ENCODE measurements around the gene TMEM43.
A peak's percentile ranks its signal among the peaks of the same experiment; 100 is the strongest.

TMEM43 gene

GRCh38 chr3:14178247-14179113, 53.6 kb downstream of the TMEM43 start, which contains the start of the genes LSM3 and XPC:
Gene LSM3 (plus strand): TSS chr3:14178817. CDS start chr3:14178861, 44 bp downstream.
Gene XPC (minus strand): TSS chr3:14178601. CDS start chr3:14178568, 33 bp downstream.
- H3K4me3 Mint-ChIP-seq: peak within 1 kb of the TSS; percentile 92 to 98
- peaks cover 33 to 55% of the 10 kb centered on the region in 2 donors for H3K4me1 Mint-ChIP-seq
- H3K9me3 Mint-ChIP-seq: no peaks in the 10 kb centered on the region
- peak within 1 kb of the TSS; percentile 100 for H3K27ac Mint-ChIP-seq
- H3K36me3 Mint-ChIP-seq: peaks cover 2 to 19% of the 10 kb centered on the region in 2 donors
- peak; percentile 94 to 96 for ATAC-seq (replicated peaks)
- peak; percentile 97 for DNase-seq
- H3K27me3 Mint-ChIP-seq: no peaks in the 10 kb centered on the region

GRCh38 chr3:14179114-14179465, 54.2 kb downstream of the TMEM43 start:
- no peak for ATAC-seq (replicated peaks)
- H3K36me3 Mint-ChIP-seq: peaks cover 4 to 22% of the 10 kb centered on the region in 2 donors
- DNase-seq: no peak

GRCh38 chr3:14179795-14180194, 54.9 kb downstream of the TMEM43 start:
- DNase-seq (no peak), ATAC-seq (replicated peaks) (no peak)
- peak overlapping the region; percentile 100 for H3K27ac Mint-ChIP-seq
- peaks cover 32 to 53% of the 10 kb centered on the region in 2 donors for H3K4me1 Mint-ChIP-seq
- H3K4me3 Mint-ChIP-seq: peak overlapping the region; percentile 92 to 98
- H3K27me3 Mint-ChIP-seq: no peaks in the 10 kb centered on the region
- H3K36me3 Mint-ChIP-seq: peaks cover 5 to 23% of the 10 kb centered on the region in 2 donors
- H3K9me3 Mint-ChIP-seq: no peaks in the 10 kb centered on the region

More at GRCh38 chr3:14179114-14179465, 54.2 kb downstream of the TMEM43 start:
- Mint-ChIP-seq H3K27me3 (no peaks in the 10 kb centered on the region), H3K27ac (peak overlapping the region; percentile 100), H3K9me3 (no peaks in the 10 kb centered on the region), H3K4me3 (peak overlapping the region; percentile 92 to 98), H3K4me1 (peaks cover 33 to 55% of the 10 kb centered on the region in 2 donors)

GRCh38 chr3:14181253-14181652, 56.4 kb downstream of the TMEM43 start:
- no peak for ATAC-seq (replicated peaks)
- peaks cover 21 to 39% of the 10 kb centered on the region in 2 donors for H3K4me1 Mint-ChIP-seq
- no peaks in the 10 kb centered on the region for H3K9me3 Mint-ChIP-seq
- no peak for DNase-seq
- H3K36me3 Mint-ChIP-seq: peaks cover 8 to 23% of the 10 kb centered on the region in 2 donors
- no peaks in the 10 kb centered on the region for H3K27me3 Mint-ChIP-seq
- no peak overlapping the region for H3K27ac Mint-ChIP-seq
- no peak overlapping the region for H3K4me3 Mint-ChIP-seq

GRCh38 chr3:14183015-14183577, 58.2 kb downstream of the TMEM43 start:
- Mint-ChIP-seq H3K36me3 (peaks cover 17 to 34% of the 10 kb centered on the region in 2 donors), H3K4me1 (peaks cover 13 to 32% of the 10 kb centered on the region in 2 donors), H3K4me3 (no peak overlapping the region), H3K27me3 (no peaks in the 10 kb centered on the region), H3K27ac (no peak overlapping the region), H3K9me3 (no peaks in the 10 kb centered on the region)
- DNase-seq (no peak), ATAC-seq (replicated peaks) (no peak)

- DNase-seq (no peak), ATAC-seq (replicated peaks) (no peak)
- Mint-ChIP-seq H3K4me3 (no peak overlapping the region), H3K4me1 (peaks cover 25 to 54% of the 10 kb centered on the region in 2 donors), H3K36me3 (peaks cover 50 to 68% of the 10 kb centered on the region in 2 donors), H3K9me3 (peaks cover 0 to 4% of the 10 kb centered on the region in 2 donors), H3K27me3 (no peaks in the 10 kb centered on the region), H3K27ac (no peak overlapping the region)
These were observed 62.1 kb downstream of the TMEM43 start for GRCh38 chr3:14186854-14187458.

- no peaks in the 10 kb centered on the region for H3K27me3 Mint-ChIP-seq
- H3K27ac Mint-ChIP-seq: no peak overlapping the region
- H3K4me3 Mint-ChIP-seq: no peak overlapping the region
- ATAC-seq (replicated peaks) (peak in 1 of 2 donors; percentile 54), DNase-seq (no peak)
- peaks cover 50 to 58% of the 10 kb centered on the region in 2 donors for H3K36me3 Mint-ChIP-seq
- H3K9me3 Mint-ChIP-seq: peaks cover 0 to 4% of the 10 kb centered on the region in 2 donors
- peaks cover 24 to 57% of the 10 kb centered on the region in 2 donors for H3K4me1 Mint-ChIP-seq
These were observed 63.3 kb downstream of the TMEM43 start for GRCh38 chr3:14188041-14188754.
